ENCODE data around the gene PPP1R7.

GRCh38 chr2:241187918-241188234, 37.6 kb downstream of the PPP1R7 start:
- TF ChIP-seq CTCF (IDR thresholded peaks at IDR 0.05; ENCODE audit: low read depth, low read length) (no peak), POLR2A (IDR thresholded peaks at IDR 0.05; ENCODE audit: extremely low read depth, insufficient read length) (no peak), MYC (IDR thresholded peaks at IDR 0.05; ENCODE audit: low read depth, low read length) (no peak), MAX (IDR thresholded peaks at IDR 0.05; ENCODE audit: low read depth, low read length) (no peak)

All from NB4 (cell line).